Heart left ventricle (tissue), 16 donors: ENCODE data around the gene ZNF683. TPM values are rescaled to one million over a fixed set of nuclear protein-coding genes. Genes with fewer than 3 reads are reported as not detected.
"Not testable (repeated sequence)": the region's sequence is repeated elsewhere in the genome, so short reads cannot be mapped to it uniquely, and the experiment has no call there.

Experiments used
- ATAC-seq, 4 donors: fragments of 200-7000 bp; cut with Tn5 transposase; one replicate each; pipeline ENCODE4 v1.9.1; 2020 to 2022; ENCODE audit warnings: moderate library complexity in 4 of 4, mild to moderate bottlenecking in 3 of 4, moderate number of reproducible peaks in 1 of 4
- DNase-seq, 5 donors: peaks; one replicate each; pipeline ENCODE4 v3.0.0-alpha.2; 2020
- H3K27ac ChIP-seq, 12 donors: fragments of 200-600 bp; sonication (generic) in 4 of 12; one replicate each; pipeline versions ENCODE4 v1.5.0 to v1.8.0; 2016 to 2022; ENCODE audit warnings: mild to moderate bottlenecking in 2 of 12
- H3K27me3 ChIP-seq, 9 donors: fragments of 200-600 bp; sonication (generic) in 2 of 9; one replicate each; pipeline versions ENCODE4 v1.5.1 to v1.8.0; 2016 to 2022; ENCODE audit warnings: mild to moderate bottlenecking in 3 of 9
- H3K36me3 ChIP-seq, 9 donors: fragments of 200-600 bp; sonication (generic) in 2 of 9; one replicate each; pipeline versions ENCODE4 v1.5.0 to v1.8.0; 2018 to 2022; ENCODE audit warnings: mild to moderate bottlenecking in 2 of 9
- H3K4me1 ChIP-seq, 12 donors: fragments of 200-600 bp; sonication (generic) in 4 of 12; one replicate each; pipeline versions ENCODE4 v1.5.0 to v1.8.0; 2016 to 2022; ENCODE audit warnings: mild to moderate bottlenecking in 3 of 12
- H3K4me3 ChIP-seq, 12 donors: fragments of 200-600 bp; sonication (generic) in 4 of 12; one replicate each; pipeline versions ENCODE4 v1.5.0 to v1.8.0; 2017 to 2022; ENCODE audit warnings: mild to moderate bottlenecking in 9 of 12, moderate library complexity in 4 of 12
- H3K9me3 ChIP-seq, 12 donors: fragments of 200-600 bp; sonication (generic) in 4 of 12; one replicate each; pipeline versions ENCODE4 v1.5.0 to v1.8.0; 2016 to 2022; ENCODE audit warnings: mild to moderate bottlenecking in 1 of 12
- CTCF ChIP-seq, 12 donors: fragments of 200-600 bp; sonication (generic) in 4 of 12; IDR thresholded peaks; one replicate each; pipeline versions ENCODE4 v1.5.0 to v1.8.0; 2018 to 2022; ENCODE audit warnings: antibody characterized with exemption in 12 of 12, mild to moderate bottlenecking in 5 of 12
- POLR2A ChIP-seq, 2 donors: fragments of 450-650 bp; IDR thresholded peaks; one replicate each; pipeline ENCODE4 v1.6.1; 2017; ENCODE audit warnings: antibody characterized with exemption in 2 of 2, mild to moderate bottlenecking in 2 of 2, moderate library complexity in 2 of 2
- WGBS, 4 donors: extraction: QIAGEN DNeasy Blood & Tissue Kit in 2 of 4; methylation state at CpG; one replicate each; pipeline versions ENCODE4 v1.1.5 to v1.1.7; 2013 to 2018; 5-methylcytosine and 5-hydroxymethylcytosine counted together
- intact Hi-C, 10 donors: fragments of 100-400 bp; cut with DNase I; formaldehyde crosslinking; loops; one replicate each; pipeline versions ENCODE4 v1.11.1 to v1.14.2; 2022
- polyA plus RNA-seq, 2 donors: library from polyadenylated mRNA; stranded (reverse); fragments of 200-250 nt; gene quantifications; one replicate each; pipeline ENCODE4 v1.2.3, GENCODE V29; 2013
- total RNA-seq, 9 donors: library from RNA; depleted of rRNA in 2 of 9; stranded (reverse); fragments of >200 nt in 2 of 9; fragmentation: NEBNext Ultra II Directional in 3 of 9; extraction: Animal tissue kit (Norgen Biotek cat#: 25700) in 3 of 9; gene quantifications; one replicate each; pipeline versions ENCODE4 v1.1.0 to v1.2.4, GENCODE V29; 2016 to 2023
- donor health status: ischemic (EF 13 %, LVEDD 7.1; RV severe dilation, severe dysfunction).
- donor health status: healthy with polysubstance abuse.
- donor health status: DM: no; HTN: yes; CAD: no.
- donor health status: DM: no; HTN: no; CAD: no.
- donor health status: ischemic (EF 25% LVEDD 6.9; RV normal size, moderate dysfunction).
- donor health status: ischemic (EF 25% LVEDD 5.7; RV mildly dilated, moderate dysfunction).
- donor health status: healthy.
- donor health status: DM: yes; HTN: yes; CAD: no.
- donor health status: ischemic (EF 35%, LVEDD 5.7; RV mildly dilated, moderate dysfunction).
- donor health status: nonischemic (EF 11% LVEDD 7.7; RV severe dilation, severe dysfunction).
- donor health status: DM: yes; HTN: yes; CAD: no.
- donor health status: PGD.
- donor health status: ischemic (EF 29% LVEDD 5.4; RV normal size, mild dysfunction).
- donor health status: nonischemic (EF 23%, LVEDD 6.1; RV moderate dilation, normal function).

ZNF683 gene
- total and polyA plus RNA-seq, 11 donors: 0.04 to 1.2 (median 0.38) TPM; not detected in 7

DNA sequence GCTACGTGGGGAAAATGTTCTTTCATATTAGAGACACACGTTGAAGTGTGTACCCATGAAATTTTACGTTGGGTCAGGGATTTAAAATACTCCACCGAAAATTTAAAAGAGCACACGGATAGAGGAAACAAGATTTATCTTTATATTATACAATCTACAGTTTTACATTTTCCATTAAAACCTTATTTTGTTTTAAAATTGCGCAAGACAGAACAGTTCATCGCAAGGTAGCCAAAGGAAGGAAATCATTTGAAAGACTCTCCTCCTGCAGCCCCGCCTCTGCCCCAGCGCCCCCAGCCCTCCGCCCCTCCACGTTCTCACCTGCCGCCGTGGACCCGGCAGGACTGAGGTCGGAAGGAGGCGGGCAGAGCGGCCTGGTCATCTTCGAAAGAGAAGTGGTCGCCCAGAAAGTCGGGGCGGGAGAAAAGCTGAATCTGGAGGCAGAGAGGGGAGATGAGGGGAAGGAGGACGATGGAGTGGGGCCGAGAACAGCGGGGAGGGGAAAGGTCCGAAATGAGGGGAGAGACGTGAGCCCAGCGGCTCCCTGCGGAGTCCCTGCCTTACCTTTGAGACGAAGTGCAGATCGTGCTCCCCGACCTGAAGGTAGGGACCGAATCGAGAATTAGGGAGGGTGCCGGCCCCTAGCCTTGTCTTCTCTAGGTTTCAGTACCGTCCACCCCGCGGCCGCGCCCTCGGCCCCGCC is 36.6 kb downstream of the ZNF683 start:
- intact Hi-C loops: no loop called here
- H3K4me1 ChIP-seq: peaks cover 0 to 17% (median 10%) of the 10 kb centered on the region in 12 donors
- no peak for ATAC-seq
- H3K4me3 ChIP-seq: peak overlapping the region; percentile 3 to 63 (median 47)
- TF ChIP-seq POLR2A (IDR thresholded peaks at IDR 0.05) (no peak), CTCF (IDR thresholded peaks at IDR 0.05) (no peak)
- peaks cover 0 to 53% (median 24%) of the 10 kb centered on the region in 9 donors for H3K27me3 ChIP-seq
- no peak for DNase-seq
- no peaks in the 10 kb centered on the region for H3K9me3 ChIP-seq
- 4 to 6% (median 5%) methylated on average over 38 to 41 of the region's 41 CpGs for WGBS, 4 donors
- H3K27ac ChIP-seq: no peak overlapping the region
- no peaks in the 10 kb centered on the region for H3K36me3 ChIP-seq

DNA sequence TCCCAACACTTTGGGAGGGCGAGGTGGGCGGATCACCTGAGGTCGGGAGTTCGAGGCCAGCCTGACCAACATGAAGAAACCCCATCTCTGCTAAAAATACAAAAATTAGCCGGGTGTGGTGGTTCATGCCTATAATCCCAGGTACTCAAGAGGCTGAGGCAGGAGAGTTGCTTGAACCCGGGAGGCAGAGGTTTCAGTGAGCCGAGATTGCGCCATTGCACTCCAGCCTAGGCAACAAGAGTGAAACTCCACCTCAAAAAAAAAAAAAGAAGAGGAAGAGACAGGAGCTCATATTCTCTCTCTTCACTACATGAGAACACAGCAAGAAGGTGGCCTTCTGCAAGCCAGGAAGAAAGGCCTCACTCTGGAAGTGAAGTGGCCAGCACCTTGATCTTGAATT is 39.2 kb downstream of the ZNF683 start:
- 90 to 95% (median 91%) methylated on average over 8 of the region's 8 CpGs for WGBS, 4 donors
- DNase-seq, H3K4me3 ChIP-seq, ATAC-seq, intact Hi-C loops, H3K9me3 ChIP-seq, H3K27ac ChIP-seq, H3K36me3 ChIP-seq: not testable (repeated sequence)
- peaks cover 0 to 17% (median 10%) of the 10 kb centered on the region in 12 donors for H3K4me1 ChIP-seq
- H3K27me3 ChIP-seq: peaks cover 0 to 60% (median 24%) of the 10 kb centered on the region in 9 donors

DNA sequence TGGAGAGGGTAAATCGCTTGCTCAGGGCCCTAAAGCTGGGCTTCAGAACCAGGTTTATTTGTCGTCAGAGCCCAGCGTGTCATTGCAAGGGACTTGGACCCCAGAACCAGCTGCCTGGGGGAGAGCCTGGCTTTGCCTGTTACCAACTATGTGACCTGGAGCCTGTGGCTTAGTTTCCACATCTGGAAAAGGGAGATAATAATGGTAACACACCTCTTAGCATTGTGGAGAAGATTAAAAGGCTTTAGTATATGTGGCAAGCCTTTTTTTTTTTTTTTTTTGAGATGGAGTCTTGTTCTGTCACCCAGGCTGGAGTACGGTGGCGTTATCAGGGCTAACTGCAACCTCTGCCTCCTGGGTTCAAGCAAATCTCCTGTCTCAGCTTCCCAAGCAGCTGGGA is 42.3 kb downstream of the ZNF683 start:
- intact Hi-C loops: no loop called here
- peaks cover 0 to under 1% (median 0%) of the 10 kb centered on the region in 12 donors for H3K4me1 ChIP-seq
- H3K27ac ChIP-seq: no peak overlapping the region
- H3K27me3 ChIP-seq: peaks cover 0 to 46% (median 19%) of the 10 kb centered on the region in 9 donors
- ATAC-seq: no peak
- no peak for TF ChIP-seq CTCF (IDR thresholded peaks at IDR 0.05)
- no peak for TF ChIP-seq POLR2A (IDR thresholded peaks at IDR 0.05)
- no peaks in the 10 kb centered on the region for H3K9me3 ChIP-seq
- 76 to 82% (median 79%) methylated on average over 5 of the region's 5 CpGs for WGBS, 4 donors
- no peak overlapping the region for H3K4me3 ChIP-seq
- DNase-seq: no peak
- H3K36me3 ChIP-seq: no peaks in the 10 kb centered on the region

GRCh38 chr1:26329380-26329779 is 43.2 kb downstream of the ZNF683 start:
- DNase-seq, ATAC-seq, H3K4me1 ChIP-seq, H3K9me3 ChIP-seq, H3K4me3 ChIP-seq, H3K36me3 ChIP-seq, H3K27ac ChIP-seq: not testable (repeated sequence)
- intact Hi-C loops: loop anchor here in 4 of 10 donors (10.0 kb wide), 3 partner anchors 145 to 225 kb away; partner anchors contain the start of genes C1orf232 (in 2 of the 4) and ZNF593 (in 2 of the 4)
- WGBS, 4 donors: 84 to 94% (median 90%) methylated on average over 4 of the region's 4 CpGs
- peaks cover 0 to 37% (median 12%) of the 10 kb centered on the region in 9 donors for H3K27me3 ChIP-seq

- TF ChIP-seq POLR2A (IDR thresholded peaks at IDR 0.05): no peak
- no peak for TF ChIP-seq CTCF (IDR thresholded peaks at IDR 0.05)
- Histone ChIP-seq H3K27ac (no peak overlapping the region), H3K36me3 (no peaks in the 10 kb centered on the region), H3K4me3 (no peak overlapping the region), H3K27me3 (peaks cover 0 to 29% (median 5%) of the 10 kb centered on the region in 9 donors), H3K4me1 (no peaks in the 10 kb centered on the region), H3K9me3 (no peaks in the 10 kb centered on the region)
- ATAC-seq (no peak), DNase-seq (no peak)
- WGBS, 4 donors: 64 to 75% (median 70%) methylated on average over 8 of the region's 8 CpGs
- intact Hi-C loops: loop anchor here in 4 of 10 donors (10.0 kb wide), 3 partner anchors 144 to 224 kb away; partner anchors contain the start of genes C1orf232 (in 2 of the 4) and ZNF593 (in 2 of the 4)
Measured at GRCh38 chr1:26328597-26328996, 44.0 kb downstream of the ZNF683 start.
